ENCODE data around the gene SPANXN4. TPM values are rescaled to one million over a fixed set of nuclear protein-coding genes. Genes with fewer than 3 reads are reported as not detected.

The SPANXN4 gene
- not detected in 2 replicates for total RNA-seq
- polyA plus RNA-seq (2012), result not detected

GRCh38 chrX:143025628-143026027 lies at the start of gene SPANXN4:
TSS of gene SPANXN4 (plus strand) at chrX:143025928. CDS start at chrX:143026015, 87 bp downstream.
- DNase-seq (ENCODE audit: low read depth), result no peak

GRCh38 chrX:142977128-142977914 lies 48.4 kb upstream of the SPANXN4 start:
- no peak for DNase-seq (ENCODE audit: low read depth)

GRCh38 chrX:142978130-142978684 lies 47.5 kb upstream of the SPANXN4 start:
- no peak for DNase-seq (ENCODE audit: low read depth)

- no peak for DNase-seq (ENCODE audit: low read depth)
Measured at GRCh38 chrX:142982679-142983078, 43.0 kb upstream of the SPANXN4 start.

GRCh38 chrX:142994988-142995387 lies 30.7 kb upstream of the SPANXN4 start:
- DNase-seq (ENCODE audit: low read depth), result no peak

- DNase-seq (ENCODE audit: low read depth), result no peak
Measured at GRCh38 chrX:142998447-142999198, 27.1 kb upstream of the SPANXN4 start.

GRCh38 chrX:142999199-142999701 lies 26.5 kb upstream of the SPANXN4 start:
- DNase-seq (ENCODE audit: low read depth), result no peak

GRCh38 chrX:143002206-143002605 lies 23.5 kb upstream of the SPANXN4 start:
- no peak for DNase-seq (ENCODE audit: low read depth)

- no peak for DNase-seq (ENCODE audit: low read depth)
Measured at GRCh38 chrX:143017272-143017671, 8.5 kb upstream of the SPANXN4 start.

- no peak for DNase-seq (ENCODE audit: low read depth)
Measured at GRCh38 chrX:143027275-143027674, 1.5 kb downstream of the SPANXN4 start.

GRCh38 chrX:143047511-143047910 lies 21.8 kb downstream of the SPANXN4 start:
- DNase-seq (ENCODE audit: low read depth), result no peak

GRCh38 chrX:143058120-143058519 lies 32.4 kb downstream of the SPANXN4 start:
- no peak for DNase-seq (ENCODE audit: low read depth)

- no peak for DNase-seq (ENCODE audit: low read depth)
Measured at GRCh38 chrX:143081231-143081630, 55.5 kb downstream of the SPANXN4 start.

GRCh38 chrX:143082537-143082936 lies 56.8 kb downstream of the SPANXN4 start:
- no peak for DNase-seq (ENCODE audit: low read depth)
